GM12873 (cell line): Measurements from ENCODE around the gene EDEM2.

Experiments used
- CTCF ChIP-seq: IDR thresholded peaks from 2 replicates; pipeline ENCODE4 v1.5.1; 2012; ENCODE audit warnings: low read depth, mild to moderate bottlenecking, moderate library complexity, low read length, control low read depth; ENCODE audit not compliant: insufficient read depth; ENCODE audit errors: missing control alignments

The EDEM2 gene

GRCh38 chr20:35134472-35134871 lies 12.7 kb downstream of the EDEM2 start:
- TF ChIP-seq CTCF = no peak

GRCh38 chr20:35133735-35134134 lies 13.4 kb downstream of the EDEM2 start:
- TF ChIP-seq CTCF = no peak

- no peak for TF ChIP-seq CTCF
Measured at GRCh38 chr20:35133031-35133430, 14.1 kb downstream of the EDEM2 start.

- TF ChIP-seq CTCF = no peak
Measured at GRCh38 chr20:35131934-35132333, 15.2 kb downstream of the EDEM2 start.

GRCh38 chr20:35129647-35130069 lies 17.5 kb downstream of the EDEM2 start:
- TF ChIP-seq CTCF = no peak

- TF ChIP-seq CTCF = no peak
Measured at GRCh38 chr20:35125753-35126152, 21.4 kb downstream of the EDEM2 start.

GRCh38 chr20:35122756-35123405 lies 24.3 kb downstream of the EDEM2 start:
- TF ChIP-seq CTCF = no peak
